DOHH2 (cell line): Measurements from ENCODE around the gene ST3GAL5.
"Not testable (repeated sequence)": the region's sequence is repeated elsewhere in the genome, so short reads cannot be mapped to it uniquely, and the experiment has no call there.

ENCODE experiments used
- EZH2phosphoT487 ChIP-seq: fragments of 200-600 bp; sonication (generic); IDR thresholded peaks from 2 replicates; pipeline ENCODE4 v1.6.1; 2017; ENCODE audit warnings: borderline replicate concordance, mild to moderate bottlenecking, antibody characterized with exemption, low read length, moderate library complexity, mixed read lengths
- TF ChIP-seq, protein P1 (sequence below): fragments of 200-600 bp; sonication (generic); IDR thresholded peaks from one replicate; pipeline ENCODE4 v1.5.1; 2014; ENCODE audit warnings: antibody characterized with exemption, mild to moderate bottlenecking, low read depth, low read length; ENCODE audit not compliant: poor library complexity, severe bottlenecking

DNA sequence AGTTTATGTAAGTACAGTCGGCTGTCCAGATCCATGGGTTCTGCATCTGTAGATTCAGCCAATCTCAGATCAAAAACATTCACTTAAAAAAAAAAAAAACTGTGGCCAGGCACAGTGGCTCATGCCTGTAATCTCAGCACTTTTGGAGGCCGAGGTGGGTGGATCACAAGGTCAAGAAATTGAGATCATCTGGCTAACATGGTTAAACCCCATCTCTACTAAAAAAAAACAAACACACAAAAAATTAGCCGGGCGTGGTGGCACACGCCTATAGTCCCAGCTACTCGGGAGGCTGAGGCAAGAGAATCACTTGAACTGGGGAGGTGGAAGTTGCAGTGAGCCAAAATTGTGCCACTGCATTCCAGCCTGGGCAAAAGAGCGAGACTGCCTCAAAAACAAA is 42.4 kb upstream of the ST3GAL5 start:
- TF ChIP-seq, protein P1, sequence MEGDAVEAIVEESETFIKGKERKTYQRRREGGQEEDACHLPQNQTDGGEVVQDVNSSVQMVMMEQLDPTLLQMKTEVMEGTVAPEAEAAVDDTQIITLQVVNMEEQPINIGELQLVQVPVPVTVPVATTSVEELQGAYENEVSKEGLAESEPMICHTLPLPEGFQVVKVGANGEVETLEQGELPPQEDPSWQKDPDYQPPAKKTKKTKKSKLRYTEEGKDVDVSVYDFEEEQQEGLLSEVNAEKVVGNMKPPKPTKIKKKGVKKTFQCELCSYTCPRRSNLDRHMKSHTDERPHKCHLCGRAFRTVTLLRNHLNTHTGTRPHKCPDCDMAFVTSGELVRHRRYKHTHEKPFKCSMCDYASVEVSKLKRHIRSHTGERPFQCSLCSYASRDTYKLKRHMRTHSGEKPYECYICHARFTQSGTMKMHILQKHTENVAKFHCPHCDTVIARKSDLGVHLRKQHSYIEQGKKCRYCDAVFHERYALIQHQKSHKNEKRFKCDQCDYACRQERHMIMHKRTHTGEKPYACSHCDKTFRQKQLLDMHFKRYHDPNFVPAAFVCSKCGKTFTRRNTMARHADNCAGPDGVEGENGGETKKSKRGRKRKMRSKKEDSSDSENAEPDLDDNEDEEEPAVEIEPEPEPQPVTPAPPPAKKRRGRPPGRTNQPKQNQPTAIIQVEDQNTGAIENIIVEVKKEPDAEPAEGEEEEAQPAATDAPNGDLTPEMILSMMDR = not testable (repeated sequence)
- TF ChIP-seq EZH2phosphoT487 = not testable (repeated sequence)
